Inflammatory macrophage (primary cell): Measurements from ENCODE around the gene LRIG1.

Source experiments
- DNase-seq, 2 donors: peaks; one replicate each; pipeline ENCODE4 v3.0.0-alpha.2; 2020 to 2022

The LRIG1 gene

GRCh38 chr3:66504850-66505641 is 4.2 kb upstream of the LRIG1 start:
- DNase-seq: no peak

- no peak for DNase-seq
Measured at GRCh38 chr3:66502981-66503380, 2.2 kb upstream of the LRIG1 start.

- DNase-seq: no peak
Measured at GRCh38 chr3:66502245-66502874, 1.5 kb upstream of the LRIG1 start.

- no peak for DNase-seq
Measured at GRCh38 chr3:66501483-66502244, 842 bp upstream of the LRIG1 start.

DNA sequence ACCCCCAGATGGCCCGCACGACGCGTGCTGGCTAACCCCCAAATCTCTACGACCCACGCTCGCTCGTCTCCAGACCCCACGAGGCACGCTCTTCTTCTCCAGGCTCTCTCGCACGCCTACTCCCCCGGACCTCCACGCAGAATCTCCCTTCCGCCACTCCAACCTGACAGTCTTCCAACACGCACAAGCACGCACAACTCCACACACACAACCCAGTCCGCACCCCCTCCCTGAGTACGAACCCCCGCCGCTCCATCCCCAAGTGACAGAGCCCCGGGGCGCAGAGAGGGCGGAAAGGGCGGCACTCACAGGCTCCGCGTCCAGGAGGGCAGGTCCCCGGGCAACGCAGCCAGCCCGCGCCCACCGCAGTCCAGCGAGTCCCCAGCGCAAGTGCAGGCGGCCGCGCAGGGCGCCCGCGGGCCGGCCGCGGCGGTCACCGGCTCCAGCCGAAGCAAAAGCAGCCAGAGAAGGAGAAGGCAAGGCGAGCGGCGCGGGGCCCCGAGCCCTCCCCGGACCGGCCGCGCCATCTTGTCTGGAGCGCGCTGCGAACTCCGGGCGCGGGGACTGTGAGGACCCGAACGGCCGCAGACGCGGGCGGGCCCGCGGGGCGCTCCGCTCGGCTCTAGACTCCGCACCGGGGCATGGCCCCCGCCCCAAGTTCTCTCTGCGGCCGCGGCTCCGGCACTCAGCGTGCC is 794 bp downstream of the LRIG1 start:
- DNase-seq: peak in 1 of 2 donors; percentile 5

- no peak for DNase-seq
Measured at GRCh38 chr3:66498687-66499621, 1.9 kb downstream of the LRIG1 start.

DNA sequence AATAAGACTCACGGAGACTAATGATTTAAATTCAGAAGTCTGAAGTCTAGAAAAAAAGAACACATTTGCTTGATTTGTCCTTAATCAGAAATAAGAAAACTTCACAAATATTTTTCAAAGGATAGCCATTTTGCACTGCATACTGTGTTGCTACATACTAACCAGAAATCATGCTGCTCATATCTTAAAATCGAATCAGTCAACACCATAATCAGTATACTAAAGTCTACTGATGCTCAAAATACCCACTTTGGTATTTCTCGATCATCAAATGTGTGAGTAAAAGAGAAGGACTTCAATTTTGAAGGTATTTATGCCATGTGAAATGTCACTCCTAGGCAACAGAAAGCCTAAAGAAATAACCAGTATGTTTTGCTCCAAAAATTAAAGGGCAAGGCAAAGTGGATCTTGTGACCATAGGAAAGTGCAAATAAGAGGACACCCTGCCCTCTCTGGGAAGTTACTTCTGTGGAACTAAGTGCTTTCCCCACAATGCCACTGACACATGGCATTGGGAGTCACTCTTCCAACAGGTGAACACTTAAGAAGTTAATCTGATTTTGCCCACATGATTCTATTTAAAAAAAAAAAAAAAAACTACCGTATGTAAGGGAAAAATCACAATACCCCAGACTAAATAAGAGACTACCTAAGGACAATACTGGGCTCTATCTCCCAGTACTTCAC is 2.7 kb downstream of the LRIG1 start:
- no peak for DNase-seq

DNA sequence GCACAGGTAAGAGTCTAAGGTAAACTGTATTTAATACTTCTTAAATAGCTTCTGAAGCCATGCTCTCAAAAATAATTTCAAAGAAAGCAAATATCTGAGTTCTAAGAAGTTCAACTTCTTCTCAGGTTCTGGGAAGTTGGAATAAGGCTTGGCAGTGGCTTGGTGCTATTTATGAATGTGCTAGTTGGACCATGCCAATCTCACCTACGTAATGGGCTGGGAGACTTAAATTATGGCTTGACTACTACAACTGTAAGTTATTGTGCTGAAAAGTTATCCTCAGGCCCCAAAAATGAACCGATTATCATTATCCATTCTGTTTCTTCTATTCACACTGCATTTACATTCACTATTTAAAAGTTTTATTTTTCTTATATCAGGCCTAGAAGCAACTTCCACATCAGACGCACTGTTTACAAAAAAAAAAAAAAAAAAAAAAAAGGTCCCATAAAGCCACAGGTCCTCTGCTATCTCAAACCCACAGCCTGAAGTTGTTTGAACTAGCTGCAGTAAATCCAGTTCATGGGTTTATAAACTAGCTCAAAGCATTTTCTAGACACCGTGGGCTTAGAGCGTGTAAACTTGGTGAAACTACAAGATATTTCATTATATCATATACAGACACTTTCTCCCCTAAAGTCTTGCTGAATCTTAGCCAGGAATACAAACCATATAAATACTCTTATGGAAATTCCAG is 3.4 kb downstream of the LRIG1 start:
- no peak for DNase-seq

- no peak for DNase-seq
Measured at GRCh38 chr3:66496746-66497145, 4.1 kb downstream of the LRIG1 start.

- DNase-seq: no peak
Measured at GRCh38 chr3:66496301-66496700, 4.5 kb downstream of the LRIG1 start.

- DNase-seq: no peak
Measured at GRCh38 chr3:66495668-66496045, 5.2 kb downstream of the LRIG1 start.

GRCh38 chr3:66494959-66495667 is 5.7 kb downstream of the LRIG1 start:
- no peak for DNase-seq

DNA sequence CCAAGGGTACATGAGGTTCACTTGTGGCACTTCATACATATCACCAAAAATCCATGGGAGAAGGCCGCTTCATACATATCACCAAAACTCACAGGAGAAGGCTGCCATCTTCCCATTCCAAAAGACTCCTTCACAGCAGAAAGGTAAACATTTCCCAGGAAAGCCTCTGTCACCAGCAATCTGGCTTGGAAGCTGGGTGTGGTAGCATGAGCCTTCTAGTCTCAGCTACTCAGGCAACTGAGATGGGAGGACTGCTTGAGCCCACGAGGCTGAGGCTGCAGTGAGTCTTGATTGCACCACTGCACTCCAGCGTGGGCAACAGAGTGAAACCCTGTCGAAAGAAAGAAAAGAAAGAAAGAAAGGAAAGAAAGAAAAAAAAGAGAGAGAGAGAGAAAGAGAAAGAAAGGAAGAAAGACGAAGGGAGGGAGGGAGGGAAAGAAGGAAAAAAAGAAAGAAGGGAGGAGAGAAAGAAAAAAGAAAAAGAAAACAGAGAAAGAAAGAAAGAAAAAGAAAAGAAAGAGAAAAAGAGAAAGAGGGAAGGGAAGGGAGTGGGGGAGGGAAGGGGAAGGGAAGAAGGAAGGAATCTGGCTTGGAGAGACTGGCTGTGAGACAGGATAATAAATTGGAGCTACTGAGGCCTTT is 7.2 kb downstream of the LRIG1 start:
- no peak for DNase-seq

GRCh38 chr3:66492672-66493071 is 8.2 kb downstream of the LRIG1 start:
- no peak for DNase-seq

GRCh38 chr3:66492071-66492470 is 8.8 kb downstream of the LRIG1 start:
- no peak for DNase-seq

GRCh38 chr3:66490984-66491383 is 9.8 kb downstream of the LRIG1 start:
- no peak for DNase-seq

DNA sequence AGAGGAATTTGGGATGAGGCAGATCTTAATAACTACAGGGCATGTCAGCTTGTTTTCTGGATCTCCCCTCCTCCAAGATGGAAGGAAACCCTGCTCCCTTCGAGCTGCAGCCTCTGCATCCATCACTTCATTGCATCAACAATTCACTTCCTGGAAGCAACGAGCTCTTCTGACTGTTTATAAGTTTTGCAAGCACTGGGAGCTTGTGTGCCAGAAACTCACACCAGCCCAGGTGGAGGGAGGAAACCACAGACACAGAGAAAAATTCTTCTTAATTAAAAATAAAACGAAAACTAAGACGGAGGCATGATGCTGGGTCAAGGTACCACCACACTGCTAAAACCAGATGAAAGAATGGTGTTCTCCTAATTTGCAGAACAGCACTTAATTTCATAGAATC is 10.6 kb downstream of the LRIG1 start:
- no peak for DNase-seq

- no peak for DNase-seq
Measured at GRCh38 chr3:66489581-66489980, 11.2 kb downstream of the LRIG1 start.

DNA sequence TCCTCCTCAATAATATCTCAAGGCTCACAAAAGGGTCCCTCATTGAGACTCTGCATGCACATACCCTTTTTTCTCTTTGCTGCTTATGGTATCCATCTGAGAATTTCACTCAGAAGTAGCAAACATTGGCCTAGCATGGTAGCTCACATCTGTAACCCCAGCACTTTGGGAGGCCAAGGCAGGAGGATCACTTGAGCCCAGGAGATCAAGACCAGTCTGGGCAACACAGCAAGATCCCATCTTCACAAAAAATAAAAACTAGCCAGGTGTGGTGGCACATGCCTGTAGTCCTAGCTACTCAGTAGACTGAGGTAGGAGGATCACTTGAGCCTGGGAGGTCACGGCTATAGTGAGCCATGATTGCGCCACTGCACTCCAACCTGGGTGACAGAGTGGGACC is 11.7 kb downstream of the LRIG1 start:
- no peak for DNase-seq
